ENCODE measurements around the gene BUB3. TPM values are rescaled to one million over a fixed set of nuclear protein-coding genes. Genes with fewer than 3 reads are reported as not detected.
"Not testable (repeated sequence)": the region's sequence is repeated elsewhere in the genome, so short reads cannot be mapped to it uniquely, and the experiment has no call there.

The BUB3 gene
- total RNA-seq, 1 experiment from 2014 or later = 180 TPM

GRCh38 chr10:123170961-123171360 is 16.8 kb downstream of the BUB3 start:
- Mint-ChIP-seq H3K27me3 (ENCODE audit: low read depth) (no peaks in the 10 kb centered on the region), H3K36me3 (peaks cover 41% of the 10 kb centered on the region), H3K4me3 (no peak overlapping the region), H3K9me3 (no peaks in the 10 kb centered on the region), H3K4me1 (no peaks in the 10 kb centered on the region), H3K27ac (no peak overlapping the region)
- ChIA-PET POLR2A (no interaction called here), CTCF (no interaction called here)
- no peak for ATAC-seq
- TF ChIP-seq ATF6 (CRISPR knock-in tag; IDR thresholded peaks at IDR 0.05) (no peak), NFE2L1 (CRISPR knock-in tag; IDR thresholded peaks at IDR 0.05) (no peak), ZNF423 (CRISPR knock-in tag; IDR thresholded peaks at IDR 0.05) (no peak), IRF1 (CRISPR knock-in tag; IDR thresholded peaks at IDR 0.05) (no peak), SMAD3 (CRISPR knock-in tag; IDR thresholded peaks at IDR 0.05; ENCODE audit: borderline replicate concordance) (no peak), E2F1 (CRISPR knock-in tag; IDR thresholded peaks at IDR 0.05) (no peak), SP1 (CRISPR knock-in tag; conservative IDR thresholded peaks at IDR 0.05) (no peak), ZNF416 (CRISPR knock-in tag; IDR thresholded peaks at IDR 0.05) (no peak), ZNF532 (CRISPR knock-in tag; IDR thresholded peaks at IDR 0.05; ENCODE audit: borderline replicate concordance) (no peak), ZNF232 (CRISPR knock-in tag; IDR thresholded peaks at IDR 0.05) (no peak), PREB (CRISPR knock-in tag; IDR thresholded peaks at IDR 0.05; ENCODE audit: borderline replicate concordance) (no peak), ZBTB43 (CRISPR knock-in tag; IDR thresholded peaks at IDR 0.05) (no peak), ATF1 (CRISPR knock-in tag; IDR thresholded peaks at IDR 0.05) (no peak), MLX (CRISPR knock-in tag; IDR thresholded peaks at IDR 0.05) (no peak), USF1 (CRISPR knock-in tag; IDR thresholded peaks at IDR 0.05) (no peak), OVOL2 (CRISPR knock-in tag; IDR thresholded peaks at IDR 0.05; ENCODE audit: borderline replicate concordance) (no peak), MXD4 (CRISPR knock-in tag; IDR thresholded peaks at IDR 0.05; ENCODE audit: borderline replicate concordance) (no peak), JAZF1 (CRISPR knock-in tag; IDR thresholded peaks at IDR 0.05) (no peak)
- DNase-seq (ENCODE audit: low spot score) = no peak

- H3K27ac Mint-ChIP-seq; POLR2A ChIA-PET; H3K27me3 Mint-ChIP-seq (ENCODE audit: low read depth); H3K4me1 Mint-ChIP-seq; H3K4me3 Mint-ChIP-seq; CTCF ChIA-PET; ATAC-seq; DNase-seq (ENCODE audit: low spot score); H3K9me3 Mint-ChIP-seq: not testable (repeated sequence)
- H3K36me3 Mint-ChIP-seq = peaks cover 39% of the 10 kb centered on the region
Observed at GRCh38 chr10:123171616-123172015, 17.4 kb downstream of the BUB3 start.
